RWPE2 (cell line): ENCODE results near the gene RASGRF2.

Experiments used
- ATAC-seq: fragments of 200-7000 bp; cut with Tn5 transposase; 3 replicates; pipeline ENCODE4 v1.9.1; 2021; ENCODE audit warnings: low read depth
- DNase-seq: peaks from one replicate; pipeline ENCODE4 v3.0.0-alpha.2; 2020; ENCODE audit warnings: low spot score
- H3K27ac ChIP-seq: fragments of 450-650 bp; 2 replicates; pipeline ENCODE4 v1.5.1; 2017; ENCODE audit warnings: mild to moderate bottlenecking; ENCODE audit not compliant: poor library complexity, severe bottlenecking
- H3K27me3 ChIP-seq: fragments of 250-450 bp; sonication (Bioruptor Pico); 2 replicates; pipeline ENCODE4 v1.5.1; 2021; ENCODE audit warnings: mild to moderate bottlenecking, moderate library complexity; ENCODE audit not compliant: insufficient read depth, poor library complexity, severe bottlenecking
- H3K36me3 ChIP-seq: fragments of 250-450 bp; sonication (Bioruptor Pico); 2 replicates; pipeline ENCODE4 v1.5.1; 2020; ENCODE audit warnings: low read depth, mild to moderate bottlenecking, moderate library complexity
- H3K4me1 ChIP-seq: fragments of 250-450 bp; sonication (Bioruptor Pico); 2 replicates; pipeline ENCODE4 v1.5.1; 2021; ENCODE audit warnings: mild to moderate bottlenecking, moderate library complexity; ENCODE audit not compliant: insufficient read depth, poor library complexity, severe bottlenecking
- H3K4me3 ChIP-seq: fragments of 250-450 bp; sonication (Bioruptor Pico); 2 replicates; pipeline ENCODE4 v1.5.1; 2021; ENCODE audit warnings: mild to moderate bottlenecking, moderate library complexity; ENCODE audit not compliant: severe bottlenecking
- H3K9me3 ChIP-seq: fragments of 250-450 bp; sonication (Bioruptor Pico); 2 replicates; pipeline ENCODE4 v1.5.1; 2021; ENCODE audit warnings: mild to moderate bottlenecking, moderate library complexity; ENCODE audit not compliant: severe bottlenecking
- TF ChIP-seq, protein P1 (sequence below): fragments of 450-650 bp; IDR thresholded peaks from one replicate; pipeline ENCODE4 v1.5.1; 2017; ENCODE audit warnings: mild to moderate bottlenecking, moderate library complexity; ENCODE audit not compliant: poor library complexity, severe bottlenecking

Gene RASGRF2

DNA sequence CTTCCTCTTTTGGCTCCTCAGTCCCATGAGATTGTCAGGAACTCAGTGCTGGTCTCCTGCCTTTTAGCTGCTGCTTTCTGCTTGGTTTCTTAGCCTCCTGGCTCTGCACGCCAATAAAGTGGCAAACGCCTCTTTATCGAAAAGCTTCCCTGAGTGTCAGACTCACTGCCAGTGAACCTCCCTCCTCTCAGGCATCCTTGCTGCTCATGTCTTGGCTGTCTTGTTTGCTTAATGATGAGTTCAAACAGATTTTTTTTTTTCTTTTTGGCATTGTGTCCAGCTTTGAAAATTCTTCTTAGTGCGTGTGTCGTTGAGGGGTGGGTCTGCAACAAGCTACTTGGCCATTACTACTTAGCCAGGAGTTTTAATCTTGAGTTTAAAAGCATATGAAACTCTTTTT lies 14.9 kb downstream of the RASGRF2 start:
- no peak overlapping the region for H3K4me3 ChIP-seq
- no peaks in the 10 kb centered on the region for H3K4me1 ChIP-seq
- no peaks in the 10 kb centered on the region for H3K36me3 ChIP-seq
- no peaks in the 10 kb centered on the region for H3K9me3 ChIP-seq
- no peak overlapping the region for H3K27ac ChIP-seq
- DNase-seq (no peak), ATAC-seq (peak; percentile 62; the same call in 2 of the 3 replicates)
- TF ChIP-seq, protein P1, sequence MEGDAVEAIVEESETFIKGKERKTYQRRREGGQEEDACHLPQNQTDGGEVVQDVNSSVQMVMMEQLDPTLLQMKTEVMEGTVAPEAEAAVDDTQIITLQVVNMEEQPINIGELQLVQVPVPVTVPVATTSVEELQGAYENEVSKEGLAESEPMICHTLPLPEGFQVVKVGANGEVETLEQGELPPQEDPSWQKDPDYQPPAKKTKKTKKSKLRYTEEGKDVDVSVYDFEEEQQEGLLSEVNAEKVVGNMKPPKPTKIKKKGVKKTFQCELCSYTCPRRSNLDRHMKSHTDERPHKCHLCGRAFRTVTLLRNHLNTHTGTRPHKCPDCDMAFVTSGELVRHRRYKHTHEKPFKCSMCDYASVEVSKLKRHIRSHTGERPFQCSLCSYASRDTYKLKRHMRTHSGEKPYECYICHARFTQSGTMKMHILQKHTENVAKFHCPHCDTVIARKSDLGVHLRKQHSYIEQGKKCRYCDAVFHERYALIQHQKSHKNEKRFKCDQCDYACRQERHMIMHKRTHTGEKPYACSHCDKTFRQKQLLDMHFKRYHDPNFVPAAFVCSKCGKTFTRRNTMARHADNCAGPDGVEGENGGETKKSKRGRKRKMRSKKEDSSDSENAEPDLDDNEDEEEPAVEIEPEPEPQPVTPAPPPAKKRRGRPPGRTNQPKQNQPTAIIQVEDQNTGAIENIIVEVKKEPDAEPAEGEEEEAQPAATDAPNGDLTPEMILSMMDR = no peak
- no peaks in the 10 kb centered on the region for H3K27me3 ChIP-seq

DNA sequence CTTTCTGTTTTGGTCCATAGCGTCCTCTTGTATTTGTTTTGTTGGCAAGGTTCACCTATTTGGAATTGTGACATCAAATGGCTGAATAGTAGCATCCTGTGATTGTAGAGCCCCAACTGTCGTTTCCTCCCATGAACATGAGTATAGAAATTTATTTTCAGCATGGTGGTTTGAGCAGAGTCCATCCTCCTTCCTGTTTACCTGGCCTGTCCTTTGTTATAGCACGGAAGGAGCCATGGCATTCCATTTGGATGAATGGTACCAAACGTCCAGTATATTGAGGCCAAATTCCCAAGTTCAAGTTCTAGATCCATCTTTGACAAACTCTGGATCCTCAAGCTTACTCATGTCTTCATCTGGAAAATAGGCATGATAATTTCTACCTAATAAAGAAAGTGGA lies 16.8 kb downstream of the RASGRF2 start:
- ATAC-seq (peak; percentile 42; the same call in 2 of the 3 replicates), DNase-seq (no peak)
- no peaks in the 10 kb centered on the region for H3K4me1 ChIP-seq
- H3K27me3 ChIP-seq = no peaks in the 10 kb centered on the region
- no peak overlapping the region for H3K27ac ChIP-seq
- no peaks in the 10 kb centered on the region for H3K36me3 ChIP-seq
- H3K4me3 ChIP-seq = no peak overlapping the region
- TF ChIP-seq, protein P1 = no peak
- no peaks in the 10 kb centered on the region for H3K9me3 ChIP-seq

GRCh38 chr5:80977764-80978163 lies 17.6 kb downstream of the RASGRF2 start:
- no peak overlapping the region for H3K4me3 ChIP-seq
- TF ChIP-seq, protein P1 = no peak
- H3K27me3 ChIP-seq = no peaks in the 10 kb centered on the region
- H3K9me3 ChIP-seq = no peaks in the 10 kb centered on the region
- ATAC-seq (no peak), DNase-seq (no peak)
- no peaks in the 10 kb centered on the region for H3K4me1 ChIP-seq
- H3K36me3 ChIP-seq = no peaks in the 10 kb centered on the region
- no peak overlapping the region for H3K27ac ChIP-seq

DNA sequence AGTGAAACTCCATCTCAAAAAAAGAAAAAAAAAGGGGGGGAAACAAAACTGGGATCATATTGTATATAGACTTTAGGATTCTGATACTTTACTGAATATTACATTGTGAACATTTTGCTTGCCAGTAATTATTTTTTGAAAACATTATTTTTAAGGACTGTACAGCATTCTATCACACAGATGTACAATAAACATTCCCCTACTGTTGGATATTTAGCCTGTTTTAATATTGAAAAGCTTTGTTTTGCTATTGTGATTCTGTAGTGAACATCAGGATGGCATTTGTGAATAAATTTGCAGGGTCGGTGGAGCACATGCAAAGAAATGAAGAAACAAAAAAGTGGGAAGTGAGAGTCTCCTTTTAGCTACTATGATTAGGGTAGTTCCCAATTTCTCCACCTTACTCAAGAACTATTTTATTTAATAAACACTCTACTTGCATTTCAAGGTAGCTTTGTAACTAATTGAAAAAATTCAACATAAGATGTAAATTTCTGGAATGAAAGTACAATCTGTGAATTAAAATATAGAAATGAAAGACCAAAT lies 18.7 kb downstream of the RASGRF2 start:
- TF ChIP-seq, protein P1 = no peak
- H3K4me1 ChIP-seq = no peaks in the 10 kb centered on the region
- H3K36me3 ChIP-seq = no peaks in the 10 kb centered on the region
- H3K27me3 ChIP-seq = no peaks in the 10 kb centered on the region
- H3K9me3 ChIP-seq = no peaks in the 10 kb centered on the region
- DNase-seq (no peak), ATAC-seq (no peak)
- no peak overlapping the region for H3K4me3 ChIP-seq
- H3K27ac ChIP-seq = no peak overlapping the region

DNA sequence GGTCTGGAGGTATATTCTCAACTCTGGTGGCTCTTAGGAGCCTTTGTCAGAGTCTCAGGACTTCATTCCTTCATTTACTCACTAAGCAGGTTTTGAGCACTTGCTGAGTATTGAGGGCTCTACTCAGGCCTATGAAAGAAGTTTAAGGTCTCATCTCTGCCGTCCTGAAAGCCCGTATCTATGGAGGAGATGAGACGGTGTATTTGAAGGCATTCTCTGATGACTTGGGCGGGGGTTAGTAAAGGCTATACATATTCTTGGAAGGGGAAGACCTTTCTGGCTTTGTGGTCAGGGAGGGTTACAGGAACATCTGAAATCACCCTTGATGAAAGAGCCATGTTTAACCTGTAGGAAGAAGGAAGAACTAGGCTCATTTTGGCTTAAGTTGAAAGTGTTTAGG lies 21.9 kb downstream of the RASGRF2 start:
- Histone ChIP-seq H3K27ac (no peak overlapping the region), H3K36me3 (no peaks in the 10 kb centered on the region), H3K9me3 (no peaks in the 10 kb centered on the region), H3K4me3 (no peak overlapping the region), H3K27me3 (no peaks in the 10 kb centered on the region), H3K4me1 (no peaks in the 10 kb centered on the region)
- no peak for DNase-seq
- ATAC-seq = no peak
- TF ChIP-seq, protein P1 = no peak
